Measurements from ENCODE around the gene NSD2.

NSD2 gene

GRCh38 chr4:2006367-2006766, 135.2 kb downstream of the NSD2 start:
- Histone ChIP-seq H3K4me1 (ENCODE audit: control insufficient read depth, insufficient read depth, low read length) (no peaks in the 10 kb centered on the region), H3K4me3 (ENCODE audit: low read depth, low read length) (no peak overlapping the region), H3K27ac (ENCODE audit: extremely low read depth, low read depth, low read length) (no peak overlapping the region), H3K9me3 (ENCODE audit: control insufficient read depth, insufficient read depth, low read depth, low read length) (no peaks in the 10 kb centered on the region), H3K36me3 (ENCODE audit: control insufficient read depth in 2 of 2, insufficient read depth in 1 of 2, low read length in 2 of 2) (peaks cover 8 to 31% of the 10 kb centered on the region in 2 experiments; a peak in 2 of 3 replicates)
- POLR2A ChIA-PET: no interaction called here
- CTCF ChIA-PET: interaction anchor here (0.6 kb wide), 1 partner anchor 259 kb away, joined by 4 read pairs; no protein-coding TSS in a partner anchor
- TF ChIP-seq ZNF280C (tag by site-specific recombination; IDR thresholded peaks at IDR 0.05) (no peak), ZNF121 (tag by site-specific recombination; IDR thresholded peaks at IDR 0.05) (peak; percentile 80)

GRCh38 chr4:2006956-2007653, 135.9 kb downstream of the NSD2 start:
- H3K27ac ChIP-seq (ENCODE audit: extremely low read depth, low read depth, low read length): no peak overlapping the region
- H3K4me3 ChIP-seq (ENCODE audit: low read depth, low read length): peak overlapping the region; percentile 93
- CTCF ChIA-PET: no interaction called here
- peaks cover 8 to 31% of the 10 kb centered on the region in 2 experiments; a peak in 2 of 3 replicates for H3K36me3 ChIP-seq (ENCODE audit: control insufficient read depth in 2 of 2, insufficient read depth in 1 of 2, low read length in 2 of 2)
- no peak for TF ChIP-seq ZNF394 (tag by site-specific recombination; IDR thresholded peaks at IDR 0.05; ENCODE audit: borderline replicate concordance)
- TF ChIP-seq PATZ1 (tag by site-specific recombination; IDR thresholded peaks at IDR 0.05): no peak
- TF ChIP-seq TRIM28 (IDR thresholded peaks at IDR 0.05; ENCODE audit: borderline replicate concordance, low read length): no peak
- TF ChIP-seq ZNF146 (tag by site-specific recombination; IDR thresholded peaks at IDR 0.05): peak; percentile 97
- TF ChIP-seq ZNF600 (tag by site-specific recombination; IDR thresholded peaks at IDR 0.05): peak; percentile 62; the same call in 1 of the 2 replicates
- H3K9me3 ChIP-seq (ENCODE audit: control insufficient read depth, insufficient read depth, low read depth, low read length): no peaks in the 10 kb centered on the region
- H3K4me1 ChIP-seq (ENCODE audit: control insufficient read depth, insufficient read depth, low read length): no peaks in the 10 kb centered on the region
- POLR2A ChIA-PET: no interaction called here

GRCh38 chr4:2007804-2008670, 136.8 kb downstream of the NSD2 start:
- POLR2A ChIA-PET: interaction anchor here (0.6 to 1.0 kb wide), 2 partner anchors 38 to 519 kb away, joined by 3 read pairs; no protein-coding TSS in a partner anchor
- H3K27ac ChIP-seq (ENCODE audit: extremely low read depth, low read depth, low read length): peak overlapping the region; percentile 97; the same call in 1 of the 2 replicates
- no peaks in the 10 kb centered on the region for H3K9me3 ChIP-seq (ENCODE audit: control insufficient read depth, insufficient read depth, low read depth, low read length)
- H3K4me3 ChIP-seq (ENCODE audit: low read depth, low read length): peak overlapping the region; percentile 93
- no peaks in the 10 kb centered on the region for H3K4me1 ChIP-seq (ENCODE audit: control insufficient read depth, insufficient read depth, low read length)
- H3K36me3 ChIP-seq (ENCODE audit: control insufficient read depth in 2 of 2, insufficient read depth in 1 of 2, low read length in 2 of 2): peaks cover 8 to 29% of the 10 kb centered on the region in 2 experiments; a peak in 2 of 3 replicates
- CTCF ChIA-PET: interaction anchor here (1.1 kb wide), 1 partner anchor 10 kb away, joined by 3 read pairs; no protein-coding TSS in a partner anchor
- TF ChIP-seq SETDB1 (IDR thresholded peaks at IDR 0.05; ENCODE audit: insufficient read length, low read length) (no peak), ZNF391 (tag by site-specific recombination; IDR thresholded peaks at IDR 0.05; ENCODE audit: borderline replicate concordance, low read depth) (no peak), ZNF214 (tag by site-specific recombination; IDR thresholded peaks at IDR 0.05; ENCODE audit: borderline replicate concordance) (no peak), ZSCAN5A (tag by site-specific recombination; IDR thresholded peaks at IDR 0.05) (no peak), ZIC2 (tag by site-specific recombination; IDR thresholded peaks at IDR 0.05) (peak; percentile 39; the same call in 1 of the 2 replicates), TRIM28 (IDR thresholded peaks at IDR 0.05; ENCODE audit: borderline replicate concordance, low read length) (no peak), GLIS2 (tag by site-specific recombination; IDR thresholded peaks at IDR 0.05) (peak; percentile 59; the same call in 1 of the 2 replicates), ZNF266 (tag by site-specific recombination; IDR thresholded peaks at IDR 0.05; ENCODE audit: low read depth) (no peak), PRDM10 (tag by site-specific recombination; IDR thresholded peaks at IDR 0.05) (peak; percentile 94), ZFP41 (tag by site-specific recombination; IDR thresholded peaks at IDR 0.05; ENCODE audit: borderline replicate concordance) (no peak)
